Astrocyte (in vitro differentiated cells and primary cell): ENCODE data around the gene LDLRAD4. TPM values are rescaled to one million over a fixed set of nuclear protein-coding genes. Genes with fewer than 3 reads are reported as not detected.

Experiments used
- DNase-seq: peaks from one replicate; pipeline ENCODE4 v3.0.0-alpha.2; 2010; ENCODE audit warnings: low read depth
- FAIRE-seq: peaks from 2 replicates; lab custom pipeline; 2011; peaks lifted over from hg19 to GRCh38; lab: Jason Lieb, UNC
- H2AFZ ChIP-seq: 2 replicates; pipeline ENCODE4 v1.6.0; 2012; ENCODE audit warnings: low read depth, low read length, inconsistent platforms
- H3K27ac ChIP-seq: 2 replicates; pipeline ENCODE4 v1.5.1; 2011; ENCODE audit warnings: low read depth, low read length, inconsistent platforms
- H3K27me3 ChIP-seq: 2 replicates; pipeline ENCODE4 v1.6.0; 2011; ENCODE audit warnings: low read length, inconsistent platforms; ENCODE audit not compliant: insufficient read depth
- H3K36me3 ChIP-seq: 2 replicates; pipeline ENCODE4 v1.5.1; 2011; ENCODE audit warnings: low read length, inconsistent platforms; ENCODE audit not compliant: insufficient read depth
- H3K4me1 ChIP-seq: 2 replicates; pipeline ENCODE4 v1.5.1; 2011; ENCODE audit warnings: low read length, inconsistent platforms; ENCODE audit not compliant: insufficient read depth
- H3K4me2 ChIP-seq: 2 replicates; pipeline ENCODE4 v1.6.0; 2012; ENCODE audit warnings: low read length, inconsistent platforms
- H3K4me3 ChIP-seq: 2 replicates; pipeline ENCODE4 v1.5.1; 2011; ENCODE audit warnings: low read depth, mild to moderate bottlenecking, low read length, inconsistent platforms; ENCODE audit not compliant: insufficient read depth
- H3K79me2 ChIP-seq: 2 replicates; pipeline ENCODE4 v1.6.0; 2012; ENCODE audit warnings: mild to moderate bottlenecking, low read length, inconsistent platforms; ENCODE audit not compliant: insufficient read depth
- H3K9ac ChIP-seq: 2 replicates; pipeline ENCODE4 v1.6.0; 2012; ENCODE audit warnings: mild to moderate bottlenecking, low read length, inconsistent platforms
- H3K9me3 ChIP-seq: 2 replicates; pipeline ENCODE4 v1.5.1; 2012; ENCODE audit warnings: low read depth, mild to moderate bottlenecking, low read length, inconsistent platforms; ENCODE audit not compliant: insufficient read depth
- H4K20me1 ChIP-seq: 2 replicates; pipeline ENCODE4 v1.6.0; 2012; ENCODE audit warnings: low read length, inconsistent platforms; ENCODE audit not compliant: insufficient read depth
- H3K27ac Mint-ChIP-seq: one replicate; pipeline ENCODE4 v1.8.0; 2021; ENCODE audit warnings: mild to moderate bottlenecking, mixed read lengths; ENCODE audit not compliant: unreplicated experiment
- H3K27me3 Mint-ChIP-seq: one replicate; pipeline ENCODE4 v1.8.0; 2021; ENCODE audit warnings: low read depth, mixed read lengths; ENCODE audit not compliant: unreplicated experiment
- H3K36me3 Mint-ChIP-seq: one replicate; pipeline ENCODE4 v1.8.0; 2021; ENCODE audit warnings: low read depth, mixed read lengths; ENCODE audit not compliant: unreplicated experiment
- H3K4me1 Mint-ChIP-seq: one replicate; pipeline ENCODE4 v1.8.0; 2021; ENCODE audit warnings: low read depth, mixed read lengths; ENCODE audit not compliant: unreplicated experiment
- H3K4me3 Mint-ChIP-seq: one replicate; pipeline ENCODE4 v1.8.0; 2021; ENCODE audit warnings: mild to moderate bottlenecking, moderate library complexity, mixed read lengths; ENCODE audit not compliant: unreplicated experiment
- H3K9me3 Mint-ChIP-seq: one replicate; pipeline ENCODE4 v1.8.0; 2021; ENCODE audit warnings: mild to moderate bottlenecking, mixed read lengths; ENCODE audit not compliant: unreplicated experiment
- CTCF ChIP-seq: IDR thresholded peaks from 2 replicates; pipeline ENCODE4 v1.5.1; 2011; ENCODE audit warnings: low read depth, mild to moderate bottlenecking, inconsistent platforms, low read length, moderate library complexity; ENCODE audit not compliant: insufficient read depth
- EZH2 ChIP-seq: IDR thresholded peaks from 2 replicates; pipeline ENCODE4 v1.6.1; 2012; ENCODE audit warnings: mild to moderate bottlenecking, low read length, inconsistent platforms; ENCODE audit not compliant: insufficient read depth
- total RNA-seq: library from RNA; stranded (reverse); gene quantifications from 2 replicates; pipeline ENCODE4 v1.2.1, GENCODE V29; 2021

LDLRAD4 gene
- total RNA-seq, 1 donor from 2014 or later, result 26.0 TPM

DNA sequence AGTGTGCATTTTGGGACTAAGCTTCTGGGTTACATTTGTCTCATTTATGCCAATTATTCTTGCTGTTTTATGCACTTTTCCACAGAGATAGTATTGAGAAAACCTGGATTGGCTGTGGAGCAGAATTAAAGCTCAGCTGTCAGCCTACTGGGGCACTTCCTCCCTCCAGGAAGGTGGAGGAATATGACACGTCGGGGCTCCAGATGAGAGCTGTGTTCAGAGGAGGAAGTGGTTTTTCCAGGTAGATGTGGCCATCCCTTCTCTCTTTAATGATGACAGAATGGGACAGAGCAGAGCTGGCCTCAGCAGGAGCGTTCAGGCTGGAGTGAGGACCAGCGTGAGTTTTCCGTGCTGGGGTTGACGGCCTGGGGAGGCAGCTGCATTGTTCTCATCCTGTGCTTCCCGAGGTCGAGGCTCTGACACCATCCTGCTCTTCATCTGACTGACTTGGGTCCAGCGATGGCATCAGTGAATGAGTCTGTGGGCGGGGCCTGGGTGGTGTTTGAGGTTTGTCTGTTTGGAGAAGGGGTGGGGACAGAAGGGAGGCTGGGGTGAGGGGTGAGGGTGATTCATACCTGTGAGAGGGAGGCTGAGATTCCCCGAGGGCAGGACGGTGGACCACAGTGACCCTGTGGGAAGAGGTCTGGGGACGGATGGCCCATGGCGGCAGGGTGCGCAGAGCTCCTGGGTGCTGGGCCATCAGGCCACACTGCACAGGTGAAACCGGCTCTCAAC, 207.0 kb downstream of the LDLRAD4 start:
- H3K4me3 Mint-ChIP-seq, result no peak overlapping the region
- no peak overlapping the region for H3K27ac Mint-ChIP-seq

GRCh38 chr18:13427354-13427753, 208.8 kb downstream of the LDLRAD4 start:
- H3K27ac Mint-ChIP-seq, result no peak overlapping the region
- no peak for FAIRE-seq
- no peak overlapping the region for H3K4me3 Mint-ChIP-seq

More for the DNA sequence above, 207.0 kb downstream of the LDLRAD4 start:
- Histone ChIP-seq H4K20me1 (no peaks in the 10 kb centered on the region), H2AFZ (no peak overlapping the region), H3K4me1 (peaks cover 3% of the 10 kb centered on the region), H3K4me2 (no peak overlapping the region), H3K79me2 (no peaks in the 10 kb centered on the region), H3K9me3 (no peaks in the 10 kb centered on the region), H3K9ac (no peak overlapping the region), H3K27ac (no peak overlapping the region), H3K36me3 (no peaks in the 10 kb centered on the region), H3K27me3 (no peaks in the 10 kb centered on the region), H3K4me3 (no peak overlapping the region)
- Mint-ChIP-seq H3K36me3 (peaks cover 20% of the 10 kb centered on the region), H3K9me3 (peaks cover 3% of the 10 kb centered on the region), H3K4me1 (peaks cover 25% of the 10 kb centered on the region), H3K27me3 (no peaks in the 10 kb centered on the region)
- DNase-seq, result no peak
- TF ChIP-seq CTCF (no peak), EZH2 (no peak)
- no peak for FAIRE-seq

More at GRCh38 chr18:13427354-13427753, 208.8 kb downstream of the LDLRAD4 start:
- Mint-ChIP-seq H3K9me3 (peaks cover 3% of the 10 kb centered on the region), H3K36me3 (peaks cover 20% of the 10 kb centered on the region), H3K27me3 (no peaks in the 10 kb centered on the region), H3K4me1 (peaks cover 20% of the 10 kb centered on the region)
- no peak for DNase-seq
- Histone ChIP-seq H3K9me3 (no peaks in the 10 kb centered on the region), H3K4me1 (peaks cover 3% of the 10 kb centered on the region), H3K4me3 (no peak overlapping the region), H3K27ac (no peak overlapping the region), H3K4me2 (no peak overlapping the region), H2AFZ (no peak overlapping the region), H3K27me3 (no peaks in the 10 kb centered on the region), H4K20me1 (no peaks in the 10 kb centered on the region), H3K36me3 (no peaks in the 10 kb centered on the region), H3K79me2 (no peaks in the 10 kb centered on the region), H3K9ac (no peak overlapping the region)
- TF ChIP-seq CTCF, result no peak
- TF ChIP-seq EZH2, result no peak
